HG02884 (cell line): ENCODE data around the gene IL17RA.
"Not testable (repeated sequence)": the region's sequence is repeated elsewhere in the genome, so short reads cannot be mapped to it uniquely, and the experiment has no call there.

Experiments
- ATAC-seq: cut with Tn5 transposase; IDR thresholded peaks from one replicate; pipeline ENCODE4 v1.9.1; 2021; ENCODE audit warnings: mild to moderate bottlenecking, moderate library complexity; ENCODE audit not compliant: unreplicated experiment

The IL17RA gene, protein sequence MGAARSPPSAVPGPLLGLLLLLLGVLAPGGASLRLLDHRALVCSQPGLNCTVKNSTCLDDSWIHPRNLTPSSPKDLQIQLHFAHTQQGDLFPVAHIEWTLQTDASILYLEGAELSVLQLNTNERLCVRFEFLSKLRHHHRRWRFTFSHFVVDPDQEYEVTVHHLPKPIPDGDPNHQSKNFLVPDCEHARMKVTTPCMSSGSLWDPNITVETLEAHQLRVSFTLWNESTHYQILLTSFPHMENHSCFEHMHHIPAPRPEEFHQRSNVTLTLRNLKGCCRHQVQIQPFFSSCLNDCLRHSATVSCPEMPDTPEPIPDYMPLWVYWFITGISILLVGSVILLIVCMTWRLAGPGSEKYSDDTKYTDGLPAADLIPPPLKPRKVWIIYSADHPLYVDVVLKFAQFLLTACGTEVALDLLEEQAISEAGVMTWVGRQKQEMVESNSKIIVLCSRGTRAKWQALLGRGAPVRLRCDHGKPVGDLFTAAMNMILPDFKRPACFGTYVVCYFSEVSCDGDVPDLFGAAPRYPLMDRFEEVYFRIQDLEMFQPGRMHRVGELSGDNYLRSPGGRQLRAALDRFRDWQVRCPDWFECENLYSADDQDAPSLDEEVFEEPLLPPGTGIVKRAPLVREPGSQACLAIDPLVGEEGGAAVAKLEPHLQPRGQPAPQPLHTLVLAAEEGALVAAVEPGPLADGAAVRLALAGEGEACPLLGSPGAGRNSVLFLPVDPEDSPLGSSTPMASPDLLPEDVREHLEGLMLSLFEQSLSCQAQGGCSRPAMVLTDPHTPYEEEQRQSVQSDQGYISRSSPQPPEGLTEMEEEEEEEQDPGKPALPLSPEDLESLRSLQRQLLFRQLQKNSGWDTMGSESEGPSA

GRCh38 chr22:17084554-17085276, at the start of gene IL17RA:
TSS of gene IL17RA (plus strand) at chr22:17085000. CDS start at chr22:17085092, 92 bp downstream.
- ATAC-seq: peak; percentile 86

DNA sequence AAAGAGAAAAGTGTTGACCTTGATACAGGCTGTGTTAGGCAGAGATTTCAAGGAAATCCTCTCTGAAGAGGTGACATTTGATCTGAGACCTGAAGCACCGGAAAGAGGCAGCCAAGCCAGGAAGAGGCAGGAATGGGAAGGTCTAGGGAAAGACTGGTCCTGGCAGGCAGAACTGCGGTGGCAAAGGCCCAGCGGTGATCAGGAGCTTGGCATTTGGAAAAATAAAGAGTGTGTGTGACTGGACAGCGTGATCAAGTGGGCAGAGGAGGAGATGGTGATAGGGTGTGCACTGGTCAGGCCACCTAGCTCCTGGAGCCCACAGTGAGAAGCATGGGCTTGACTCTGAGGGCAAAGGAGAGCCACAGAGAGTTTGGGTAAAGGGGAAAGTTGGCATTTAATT, 49.6 kb upstream of the IL17RA start:
- no peak for ATAC-seq

- ATAC-seq: not testable (repeated sequence)
Observed at GRCh38 chr22:17035976-17036841, 48.6 kb upstream of the IL17RA start.

DNA sequence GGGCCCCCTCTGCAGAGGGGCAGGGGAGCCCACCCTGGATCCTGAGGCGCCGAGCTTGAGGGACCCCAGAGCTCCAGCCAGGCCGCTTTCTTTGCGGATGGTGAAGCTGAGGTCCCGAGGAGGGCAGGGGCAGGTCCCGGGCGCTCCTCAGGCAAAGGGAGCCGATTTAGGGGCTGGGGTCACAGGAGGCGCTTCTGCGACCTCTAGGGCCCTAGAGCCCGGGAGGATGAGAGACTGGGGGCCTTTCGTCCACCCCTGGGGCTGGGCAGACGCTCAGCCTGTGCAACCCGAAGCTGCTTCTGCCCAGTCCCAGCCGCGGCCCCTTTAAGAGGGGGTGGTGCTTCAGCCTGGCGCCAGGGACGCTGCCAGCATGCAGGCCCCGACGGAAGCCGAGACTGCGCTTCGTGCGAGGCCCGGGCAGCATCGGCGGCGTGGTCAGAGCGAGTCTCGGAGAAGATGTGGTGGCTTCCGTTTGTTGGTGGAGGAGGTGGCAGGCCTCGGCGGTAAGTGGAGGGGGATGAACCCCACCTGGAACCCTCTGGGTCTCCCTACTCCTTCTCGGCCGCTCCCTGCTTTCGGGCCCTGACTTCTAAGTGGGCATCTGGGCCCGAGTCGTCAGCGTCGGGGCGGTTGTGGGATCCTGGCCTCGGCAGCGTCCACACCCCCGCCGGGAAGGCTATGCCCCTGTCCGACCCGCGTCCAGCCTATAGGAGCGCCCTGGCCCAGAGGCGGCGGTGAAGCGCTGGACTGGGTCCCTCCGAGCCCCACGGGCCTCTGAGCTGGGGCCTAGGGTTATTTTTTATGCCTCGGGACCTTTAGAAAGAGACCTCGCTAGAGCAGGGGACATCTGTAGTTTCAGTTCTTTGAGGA, 47.7 kb upstream of the IL17RA start:
- ATAC-seq: not testable (repeated sequence)

DNA sequence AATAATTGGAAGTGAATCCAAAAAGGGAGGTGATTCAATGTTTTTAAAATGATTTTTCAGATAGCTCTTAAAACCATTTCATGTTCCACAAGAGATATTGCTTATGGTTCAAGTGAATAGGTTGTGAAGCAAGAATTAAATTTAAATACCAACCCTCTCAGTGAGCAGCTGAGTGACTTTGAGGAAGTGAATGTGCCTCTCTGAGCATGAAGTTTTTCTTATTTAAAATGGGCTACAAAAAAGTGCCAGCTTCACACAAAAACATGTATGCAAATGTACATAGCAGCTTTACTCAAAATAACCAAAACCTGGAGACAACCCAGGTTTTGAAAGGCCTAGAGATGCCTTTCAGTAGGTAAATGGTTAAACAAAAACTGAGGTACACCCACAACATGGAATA, 41.3 kb upstream of the IL17RA start:
- no peak for ATAC-seq

GRCh38 chr22:17046566-17047348, 38.0 kb upstream of the IL17RA start:
- no peak for ATAC-seq

- ATAC-seq: no peak
Observed at GRCh38 chr22:17047656-17048055, 37.1 kb upstream of the IL17RA start.

GRCh38 chr22:17056058-17056457, 28.7 kb upstream of the IL17RA start:
- ATAC-seq: no peak

DNA sequence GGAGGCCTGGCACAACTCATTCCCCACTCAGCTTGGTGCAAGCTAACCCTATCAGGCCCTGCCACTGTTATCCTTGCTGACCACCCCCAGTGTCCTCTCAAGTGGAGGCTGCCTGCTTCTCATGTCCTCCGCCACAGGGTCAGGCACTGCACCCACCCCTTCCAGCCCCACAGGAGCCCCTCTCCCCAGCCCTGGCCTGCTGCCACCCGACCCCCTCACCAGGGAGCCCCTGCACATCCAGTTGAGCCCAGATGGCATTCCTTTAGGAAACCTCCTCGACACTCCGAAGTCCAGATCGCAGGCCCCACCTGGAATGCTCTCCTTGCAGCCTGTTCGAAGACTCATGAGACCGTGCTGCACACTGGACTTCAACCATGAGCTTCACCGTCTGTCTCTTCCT, 28.0 kb upstream of the IL17RA start:
- no peak for ATAC-seq

DNA sequence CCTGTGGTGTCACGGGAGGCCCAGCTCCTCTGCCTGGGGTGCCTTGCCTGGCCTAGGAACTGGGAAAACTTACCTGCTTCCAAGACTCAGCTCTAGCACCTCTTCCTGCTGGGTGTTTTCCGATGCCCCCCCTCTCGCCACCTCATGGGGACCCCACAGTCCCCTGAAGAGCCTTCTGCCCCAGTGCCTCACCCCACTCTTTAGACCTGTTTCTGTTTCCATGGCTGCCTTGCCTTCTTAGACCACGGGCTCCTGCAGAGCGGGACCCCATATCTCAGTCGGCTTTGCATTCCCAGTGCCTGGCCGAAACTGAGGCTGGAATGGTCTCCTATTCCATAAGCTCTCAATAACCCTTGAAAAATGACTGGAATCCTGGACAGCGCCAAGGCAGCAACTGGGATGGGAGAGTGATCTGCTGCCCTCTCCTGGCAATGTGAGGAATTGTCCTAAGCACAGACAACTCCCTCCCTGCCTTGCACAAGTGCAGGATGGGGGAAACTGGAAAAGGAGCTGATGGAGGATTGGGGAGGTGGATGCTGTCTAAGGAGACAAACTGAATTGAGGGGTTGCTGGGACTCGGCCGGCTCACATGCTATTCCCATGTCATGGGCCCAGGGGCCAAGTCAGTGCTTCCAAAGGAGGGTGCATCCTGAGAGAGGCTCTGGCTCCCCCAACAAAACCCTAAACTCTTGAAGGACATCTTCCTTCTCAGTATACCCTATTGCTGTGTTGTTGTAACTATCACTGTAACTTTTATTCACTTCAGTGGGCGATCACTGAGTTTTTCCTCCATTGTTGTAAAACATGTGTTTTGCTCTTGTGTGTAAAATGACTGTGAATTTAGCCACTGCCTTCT, 26.6 kb upstream of the IL17RA start:
- no peak for ATAC-seq

GRCh38 chr22:17060126-17060525, 24.7 kb upstream of the IL17RA start:
- no peak for ATAC-seq

DNA sequence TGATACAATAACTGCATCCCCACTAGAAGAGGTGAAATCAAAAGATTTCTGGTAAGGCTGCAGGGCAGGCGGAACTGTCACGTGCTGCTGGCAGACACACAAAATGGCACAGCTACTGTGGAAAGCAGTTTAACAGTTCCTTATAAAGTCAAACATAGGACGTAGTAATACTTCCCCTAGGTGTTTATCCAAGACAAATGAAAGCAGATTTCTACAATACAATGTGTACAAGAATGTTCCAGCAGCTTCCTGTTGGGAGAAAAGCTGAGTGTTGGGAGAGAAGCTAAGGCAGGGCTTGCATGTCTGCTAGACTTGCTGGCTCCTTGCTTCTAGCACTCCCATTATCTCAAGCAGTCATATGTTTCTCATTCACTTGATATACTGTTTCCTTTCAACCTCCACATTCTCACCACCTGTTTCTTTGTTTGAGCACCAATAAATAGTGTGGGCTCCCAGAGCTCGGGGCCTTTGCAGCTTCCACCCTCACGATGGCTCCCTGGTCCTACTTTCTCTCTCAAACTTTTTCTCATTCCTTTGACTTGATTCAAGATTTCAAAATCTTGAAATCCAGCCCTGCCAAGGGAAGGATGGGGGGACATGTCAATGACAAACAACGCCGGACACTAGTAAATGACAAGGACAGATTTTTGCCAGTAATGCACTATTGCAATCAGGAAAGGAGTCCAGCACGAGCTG, 21.2 kb upstream of the IL17RA start:
- ATAC-seq: no peak

GRCh38 chr22:17064498-17065100, 20.2 kb upstream of the IL17RA start:
- ATAC-seq: no peak

DNA sequence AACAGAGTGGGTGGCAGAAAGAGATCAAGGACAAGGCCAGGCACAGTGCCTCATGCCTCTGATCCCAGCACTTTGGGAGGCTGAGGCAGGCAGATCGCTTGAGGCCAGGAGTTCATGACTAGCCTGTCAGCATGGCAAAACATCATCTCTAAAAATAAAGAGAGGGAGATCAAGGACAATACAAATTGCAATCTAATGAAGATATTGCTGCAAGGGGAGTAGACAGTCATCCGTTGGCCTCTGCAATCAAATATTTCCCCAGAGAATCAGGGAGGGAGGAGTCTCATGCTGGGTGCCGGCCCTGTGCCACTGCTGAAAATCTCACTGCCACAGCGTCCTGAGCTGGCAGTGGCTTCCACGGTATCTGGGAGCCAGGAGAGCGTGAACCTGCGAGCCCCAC, 19.4 kb upstream of the IL17RA start:
- no peak for ATAC-seq

GRCh38 chr22:17072877-17073276, 11.9 kb upstream of the IL17RA start:
- ATAC-seq: no peak

DNA sequence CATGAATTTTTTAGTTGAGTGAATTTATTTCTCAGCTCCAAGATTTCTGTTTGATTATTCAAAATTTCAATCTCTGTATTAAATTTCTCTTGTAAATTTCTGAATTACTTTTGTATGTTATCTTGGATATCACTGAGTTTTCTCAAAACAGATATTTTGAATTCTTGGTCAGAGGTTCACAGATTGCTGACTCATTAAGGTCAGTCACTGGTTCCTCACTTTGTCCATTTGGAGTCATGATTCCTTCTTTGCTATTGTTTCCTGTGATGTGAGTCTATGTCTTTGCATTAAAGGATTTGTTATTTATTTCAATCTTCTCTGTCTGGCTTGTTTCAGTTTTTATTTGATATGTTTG, 10.2 kb upstream of the IL17RA start:
- no peak for ATAC-seq

DNA sequence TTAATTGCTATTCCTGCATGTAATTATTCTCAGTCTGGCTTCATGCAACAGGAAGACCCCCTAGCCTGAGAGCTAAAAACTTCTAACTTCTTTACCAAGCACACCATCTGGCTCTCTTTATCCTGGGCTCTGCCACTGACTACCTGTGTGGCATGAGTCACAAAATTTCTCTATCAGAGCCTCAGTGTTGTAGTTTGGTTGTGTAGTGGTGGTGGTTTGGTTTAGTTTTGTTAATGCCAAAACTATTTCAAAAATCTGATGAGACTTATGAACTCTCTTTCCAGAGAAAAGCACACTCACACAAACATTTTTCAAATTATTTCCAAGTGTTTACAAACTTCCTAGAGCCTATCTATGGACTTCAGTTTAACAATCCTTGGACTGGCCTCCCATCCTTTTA, 7.5 kb upstream of the IL17RA start:
- ATAC-seq: no peak
